ENCODE measurements around the gene UTP11.

The UTP11 gene

DNA sequence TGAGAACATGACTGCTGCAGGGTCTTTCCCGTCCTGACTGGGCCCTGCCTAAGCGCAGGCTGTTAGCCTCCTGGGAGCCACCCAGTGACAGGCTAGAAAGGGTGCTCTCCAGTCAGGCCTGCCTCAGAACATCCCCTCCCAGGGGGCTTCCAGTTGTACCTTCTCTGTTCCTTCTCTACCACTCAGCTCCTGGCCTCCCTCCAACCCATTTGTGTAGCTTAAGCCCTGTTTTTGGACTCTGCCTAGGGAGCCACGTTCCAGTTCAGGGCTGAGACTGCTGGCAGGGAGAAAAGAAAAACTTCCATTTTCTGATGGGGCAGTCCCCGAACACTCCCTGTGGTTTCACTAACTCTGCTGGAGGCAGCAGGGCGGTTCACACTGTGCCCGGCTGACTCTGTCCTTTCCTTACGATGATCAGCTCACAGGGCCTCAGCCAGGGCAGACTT is 49.4 kb downstream of the UTP11 start:
- in situ Hi-C loops (cut with MboI; ENCODE audit: low sequenced_read_pairs, unreplicated experiment) = no loop called here
- DNase-seq (ENCODE audit: low spot score) = peak; percentile 78
- TF ChIP-seq, protein P1, sequence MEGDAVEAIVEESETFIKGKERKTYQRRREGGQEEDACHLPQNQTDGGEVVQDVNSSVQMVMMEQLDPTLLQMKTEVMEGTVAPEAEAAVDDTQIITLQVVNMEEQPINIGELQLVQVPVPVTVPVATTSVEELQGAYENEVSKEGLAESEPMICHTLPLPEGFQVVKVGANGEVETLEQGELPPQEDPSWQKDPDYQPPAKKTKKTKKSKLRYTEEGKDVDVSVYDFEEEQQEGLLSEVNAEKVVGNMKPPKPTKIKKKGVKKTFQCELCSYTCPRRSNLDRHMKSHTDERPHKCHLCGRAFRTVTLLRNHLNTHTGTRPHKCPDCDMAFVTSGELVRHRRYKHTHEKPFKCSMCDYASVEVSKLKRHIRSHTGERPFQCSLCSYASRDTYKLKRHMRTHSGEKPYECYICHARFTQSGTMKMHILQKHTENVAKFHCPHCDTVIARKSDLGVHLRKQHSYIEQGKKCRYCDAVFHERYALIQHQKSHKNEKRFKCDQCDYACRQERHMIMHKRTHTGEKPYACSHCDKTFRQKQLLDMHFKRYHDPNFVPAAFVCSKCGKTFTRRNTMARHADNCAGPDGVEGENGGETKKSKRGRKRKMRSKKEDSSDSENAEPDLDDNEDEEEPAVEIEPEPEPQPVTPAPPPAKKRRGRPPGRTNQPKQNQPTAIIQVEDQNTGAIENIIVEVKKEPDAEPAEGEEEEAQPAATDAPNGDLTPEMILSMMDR (IDR thresholded peaks at IDR 0.05; ENCODE audit: borderline replicate concordance, control extremely low read depth, extremely low read depth, insufficient read depth, missing control alignments) = no peak

DNA sequence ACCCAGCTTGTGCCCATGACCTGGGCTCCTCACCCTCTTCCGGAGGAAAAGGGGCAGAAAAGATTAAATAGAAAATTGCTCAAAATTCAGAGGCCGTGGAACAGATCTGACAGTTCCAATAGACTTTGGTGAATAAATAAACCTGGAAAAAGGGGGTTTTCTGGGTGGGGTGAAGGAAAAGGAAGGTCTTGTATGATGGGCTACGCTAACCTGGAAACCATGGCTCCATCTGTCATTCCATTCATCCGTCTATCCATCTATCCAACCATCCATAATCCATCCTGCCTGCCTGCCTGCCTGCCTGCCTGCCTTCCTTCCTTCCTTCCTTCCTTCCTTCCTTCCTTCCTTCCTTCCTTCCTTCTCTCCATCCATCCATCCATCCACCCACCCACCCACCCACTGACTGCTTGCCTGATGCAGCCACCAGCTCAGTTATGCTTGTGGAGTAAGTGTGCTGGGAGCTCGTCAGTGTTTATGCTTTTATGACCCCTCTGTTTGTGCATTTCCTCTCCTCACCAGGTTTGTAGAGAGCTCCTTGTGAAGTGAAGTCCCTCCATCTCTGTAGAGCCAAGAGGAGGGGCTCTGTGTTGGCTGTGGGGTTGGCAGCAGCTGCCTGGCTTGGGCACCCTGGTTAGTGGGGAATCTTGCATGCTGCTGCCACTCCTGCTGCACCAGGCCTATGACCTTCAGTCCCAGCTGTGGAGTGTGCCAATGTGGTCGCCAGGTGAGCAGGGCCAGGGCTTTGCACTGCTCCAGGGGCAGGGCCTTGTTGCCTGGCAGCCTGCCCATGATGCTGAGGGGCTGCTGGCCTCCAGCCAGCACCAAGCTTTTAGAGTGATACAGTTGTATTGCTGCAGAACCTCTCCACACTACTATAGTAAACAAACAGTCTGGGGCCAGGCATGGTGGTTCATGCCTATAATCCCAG is 50.1 kb downstream of the UTP11 start:
- TF ChIP-seq, protein P1 (IDR thresholded peaks at IDR 0.05; ENCODE audit: borderline replicate concordance, control extremely low read depth, extremely low read depth, insufficient read depth, missing control alignments) = no peak
- DNase-seq (ENCODE audit: low spot score) = no peak
- in situ Hi-C loops (cut with MboI; ENCODE audit: low sequenced_read_pairs, unreplicated experiment) = no loop called here

DNA sequence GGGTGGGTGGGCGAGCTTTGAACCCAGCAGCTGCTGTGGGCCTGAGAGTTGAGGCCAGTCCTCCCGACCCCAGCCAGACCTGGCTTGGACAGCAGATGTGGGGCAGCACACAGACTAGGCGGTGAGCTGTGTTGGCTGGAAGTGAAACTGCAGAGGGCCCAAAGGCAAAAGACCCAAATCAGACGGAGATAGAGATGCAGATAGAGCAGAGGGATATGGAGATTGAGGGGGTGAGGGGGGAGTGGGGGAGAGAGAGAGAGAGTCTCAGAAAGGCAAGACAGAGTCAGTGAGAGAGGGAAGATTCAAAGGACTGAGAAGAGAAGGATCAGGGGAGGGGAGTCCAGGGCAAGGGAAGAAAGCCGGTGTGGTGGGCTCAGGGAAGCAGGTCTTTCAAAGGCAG is 51.1 kb downstream of the UTP11 start:
- TF ChIP-seq, protein P1 (IDR thresholded peaks at IDR 0.05; ENCODE audit: borderline replicate concordance, control extremely low read depth, extremely low read depth, insufficient read depth, missing control alignments) = no peak
- in situ Hi-C loops (cut with MboI; ENCODE audit: low sequenced_read_pairs, unreplicated experiment) = no loop called here
- no peak for DNase-seq (ENCODE audit: low spot score)

DNA sequence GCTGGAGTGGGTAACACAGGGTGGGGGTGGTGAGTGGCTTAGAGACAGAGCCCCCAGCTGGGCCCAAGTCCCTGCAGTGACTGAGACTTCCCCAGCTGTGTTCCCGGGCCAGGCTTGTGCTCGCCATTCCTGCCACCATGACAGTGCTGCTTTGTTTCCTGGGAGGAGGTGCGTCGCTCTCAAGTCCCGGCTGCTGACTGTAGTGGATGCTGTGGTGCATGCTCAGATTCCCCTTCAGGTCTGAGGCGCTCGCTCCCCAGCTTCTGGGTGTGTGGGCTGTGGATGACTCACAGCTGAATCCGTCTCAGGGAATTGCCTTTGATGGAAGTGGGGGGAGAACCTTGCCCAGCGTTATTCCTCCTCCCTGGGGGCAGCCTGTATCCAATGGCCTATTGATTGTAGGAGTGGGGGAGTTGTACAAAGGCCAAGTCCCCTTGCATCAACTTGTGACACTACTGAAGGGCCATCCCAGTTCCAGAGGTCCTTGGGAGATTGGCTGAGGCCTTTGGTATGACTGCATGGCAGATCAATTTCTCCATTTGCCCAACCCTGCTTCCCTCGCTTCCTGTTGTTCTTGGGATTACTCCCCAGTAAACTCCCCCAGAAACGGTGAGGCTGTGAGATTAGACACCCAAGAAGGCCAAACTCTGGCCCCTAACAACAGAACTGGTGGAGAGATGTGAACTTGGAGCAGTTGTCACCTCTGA is 51.8 kb downstream of the UTP11 start:
- TF ChIP-seq, protein P1 (IDR thresholded peaks at IDR 0.05; ENCODE audit: borderline replicate concordance, control extremely low read depth, extremely low read depth, insufficient read depth, missing control alignments) = no peak
- no peak for DNase-seq (ENCODE audit: low spot score)
- in situ Hi-C loops (cut with MboI; ENCODE audit: low sequenced_read_pairs, unreplicated experiment) = no loop called here

DNA sequence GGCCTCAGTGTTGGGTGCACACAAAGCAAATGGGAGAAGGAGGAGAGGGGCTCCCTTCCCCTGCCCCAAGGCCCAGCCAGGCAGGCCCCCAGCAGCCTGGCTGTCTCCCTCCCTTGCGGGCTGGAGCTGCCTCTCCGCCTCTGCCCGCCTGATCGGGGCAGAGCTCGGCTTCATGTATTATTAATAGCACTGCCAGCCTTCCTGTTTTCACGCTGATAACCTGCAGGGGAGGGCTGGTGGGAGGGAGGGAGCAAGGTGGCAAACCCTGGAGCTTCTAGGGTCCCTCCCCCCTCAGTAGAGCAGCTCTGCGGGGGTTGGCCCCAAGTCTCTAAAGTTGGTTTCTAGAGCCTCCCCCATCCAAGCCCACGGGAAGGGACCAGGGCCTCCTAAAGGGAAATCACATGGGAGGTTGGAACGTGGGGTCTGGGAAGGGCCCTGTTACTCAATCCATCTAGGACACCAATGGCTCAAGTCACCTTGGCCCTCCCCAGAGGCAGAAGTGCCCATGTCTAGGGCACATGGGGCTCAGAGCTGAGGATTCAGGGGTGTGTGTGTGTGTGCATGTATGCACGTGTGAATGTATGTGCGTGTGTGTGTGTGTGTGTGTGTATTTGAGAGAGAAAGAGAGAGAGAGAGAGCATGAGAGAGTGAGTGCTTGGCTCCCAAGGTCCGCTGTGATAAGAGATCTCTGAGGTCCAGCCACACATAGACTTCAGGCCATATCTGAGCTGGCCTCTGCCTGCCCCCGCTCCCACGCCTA is 55.9 kb downstream of the UTP11 start:
- TF ChIP-seq, protein P1 (IDR thresholded peaks at IDR 0.05; ENCODE audit: borderline replicate concordance, control extremely low read depth, extremely low read depth, insufficient read depth, missing control alignments) = no peak
- no peak for DNase-seq (ENCODE audit: low spot score)

DNA sequence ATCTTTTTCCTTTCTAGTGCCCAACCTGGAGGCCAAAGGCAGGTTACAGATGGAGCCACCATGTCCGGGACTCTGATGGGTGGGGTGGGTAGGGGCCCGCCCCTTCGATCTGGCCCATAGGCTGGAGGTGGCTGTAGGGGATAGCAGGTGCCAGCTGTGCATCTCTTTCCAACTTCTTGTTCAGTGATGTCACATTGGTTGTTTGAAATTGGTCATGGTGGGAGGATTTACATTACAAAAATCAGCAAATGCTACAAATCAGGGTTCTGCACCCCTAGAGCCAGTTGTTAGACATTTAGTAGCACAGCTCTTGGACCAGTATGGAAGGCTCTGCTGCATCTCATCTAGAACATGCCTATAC is 56.4 kb downstream of the UTP11 start:
- TF ChIP-seq, protein P1 (IDR thresholded peaks at IDR 0.05; ENCODE audit: borderline replicate concordance, control extremely low read depth, extremely low read depth, insufficient read depth, missing control alignments) = no peak
- DNase-seq (ENCODE audit: low spot score) = no peak
- in situ Hi-C loops (cut with MboI; ENCODE audit: low sequenced_read_pairs, unreplicated experiment) = no loop called here

More for the DNA sequence above, 55.9 kb downstream of the UTP11 start:
- in situ Hi-C loops (cut with MboI; ENCODE audit: low sequenced_read_pairs, unreplicated experiment) = no loop called here

Measured in GM13976 (cell line).